GM18508 (cell line): ENCODE measurements around the gene ZNF444.
"Not testable (repeated sequence)": the region's sequence is repeated elsewhere in the genome, so short reads cannot be mapped to it uniquely, and the experiment has no call there.

Source experiments
- ATAC-seq: cut with Tn5 transposase; IDR thresholded peaks from one replicate; pipeline ENCODE4 v1.9.1; 2021; ENCODE audit warnings: moderate number of reproducible peaks; ENCODE audit not compliant: insufficient read depth, unreplicated experiment

The ZNF444 gene

GRCh38 chr19:56142897-56143434 is 1.9 kb downstream of the ZNF444 start:
- no peak for ATAC-seq

GRCh38 chr19:56144376-56144775 is 3.3 kb downstream of the ZNF444 start:
- ATAC-seq, result no peak

- ATAC-seq, result no peak
Measured at GRCh38 chr19:56144831-56145230, 3.7 kb downstream of the ZNF444 start.

- ATAC-seq, result no peak
Measured at GRCh38 chr19:56145698-56146097, 4.6 kb downstream of the ZNF444 start.

- no peak for ATAC-seq
Measured at GRCh38 chr19:56146904-56147303, 5.8 kb downstream of the ZNF444 start.

- ATAC-seq, result no peak
Measured at GRCh38 chr19:56147307-56147706, 6.2 kb downstream of the ZNF444 start.

GRCh38 chr19:56148096-56148495 is 7.0 kb downstream of the ZNF444 start:
- no peak for ATAC-seq

GRCh38 chr19:56148955-56149655 is 8.0 kb downstream of the ZNF444 start:
- ATAC-seq, result not testable (repeated sequence)

GRCh38 chr19:56149656-56150038 is 8.6 kb downstream of the ZNF444 start:
- no peak for ATAC-seq

GRCh38 chr19:56150358-56150757 is 9.3 kb downstream of the ZNF444 start:
- no peak for ATAC-seq

GRCh38 chr19:56152644-56153043 is 11.6 kb downstream of the ZNF444 start:
- no peak for ATAC-seq

- ATAC-seq, result no peak
Measured at GRCh38 chr19:56153507-56153906, 12.4 kb downstream of the ZNF444 start.

GRCh38 chr19:56155124-56155687 is 14.1 kb downstream of the ZNF444 start:
- ATAC-seq, result no peak

GRCh38 chr19:56156768-56157167 is 15.7 kb downstream of the ZNF444 start:
- ATAC-seq, result no peak

- ATAC-seq, result no peak
Measured at GRCh38 chr19:56158170-56158757, 17.2 kb downstream of the ZNF444 start.

GRCh38 chr19:56159009-56159559 is 18.0 kb downstream of the ZNF444 start:
- ATAC-seq, result no peak

GRCh38 chr19:56159622-56160271 is 18.7 kb downstream of the ZNF444 start:
- no peak for ATAC-seq

- no peak for ATAC-seq
Measured at GRCh38 chr19:56161534-56161933, 20.4 kb downstream of the ZNF444 start.

GRCh38 chr19:56162258-56162657 is 21.2 kb downstream of the ZNF444 start:
- ATAC-seq, result no peak

- ATAC-seq, result no peak
Measured at GRCh38 chr19:56163097-56163496, 22.0 kb downstream of the ZNF444 start.

- ATAC-seq, result no peak
Measured at GRCh38 chr19:56167064-56167578, 26.0 kb downstream of the ZNF444 start.
